SK-N-SH (cell line): ENCODE measurements around the gene CPED1. TPM values are rescaled to one million over a fixed set of nuclear protein-coding genes. Genes with fewer than 3 reads are reported as not detected.

Source experiments
- CTCF ChIA-PET: fragments of 300-600, 350-600 bp; formaldehyde crosslinking; extraction: SDS; loops from one replicate; lab custom pipeline; 2021; lab: Yijun Ruan, JAX
- POLR2A ChIA-PET: fragments of 350-600 bp; sonication (Branson Sonifier 250); formaldehyde crosslinking; extraction: SDS; loops from one replicate; lab custom pipeline; 2020; ENCODE audit warnings: antibody characterized with exemption, inconsistent platforms; lab: Yijun Ruan, JAX
- DNase-seq: peaks from one replicate; pipeline ENCODE4 v3.0.0; 2012
- H2AFZ ChIP-seq: fragments of 200-600 bp; sonication (generic); 2 replicates; pipeline ENCODE4 v1.8.1; 2016; ENCODE audit warnings: antibody characterized with exemption, mild to moderate bottlenecking, low read depth
- H3F3A ChIP-seq: fragments of 200-600 bp; sonication (generic); replicated peaks from 2 replicates; pipeline ENCODE3; 2016; ENCODE audit warnings: antibody characterized with exemption, mild to moderate bottlenecking; ENCODE audit not compliant: insufficient read depth
- H3K27ac ChIP-seq, 2 experiments: fragments of 200-500 bp in 1 of 2; fragments of 200-600 bp in 1 of 2; sonication (Bioruptor generic) in 1 of 2; sonication (generic), shearing (Covaris generic) in 1 of 2; 2 replicates each; pipeline versions ENCODE4 v1.5.1 to v1.6.1; 2014 to 2016; ENCODE audit warnings: low read depth in 2 of 2, inconsistent platforms in 1 of 2, low read length in 1 of 2, mild to moderate bottlenecking in 1 of 2, mixed read lengths in 1 of 2
- H3K27me3 ChIP-seq: fragments of 200-600 bp; sonication (generic), shearing (Covaris generic); 2 replicates; pipeline ENCODE4 v1.6.1; 2016; ENCODE audit warnings: mixed run types; ENCODE audit not compliant: insufficient read depth
- H3K36me3 ChIP-seq, 2 experiments: fragments of 200-500 bp in 1 of 2; fragments of 200-600 bp in 1 of 2; sonication (Bioruptor generic) in 1 of 2; sonication (generic) in 1 of 2; replicated peaks in 1 of 2; 2 replicates each; pipeline versions ENCODE3 to v1.5.1; 2014 to 2016; ENCODE audit warnings: low read length in 1 of 2, mild to moderate bottlenecking in 1 of 2; ENCODE audit not compliant: insufficient read depth in 2 of 2, control insufficient read depth in 1 of 2
- H3K4me1 ChIP-seq, 2 experiments: fragments of 200-500 bp in 1 of 2; fragments of 200-600 bp in 1 of 2; sonication (Bioruptor generic) in 1 of 2; sonication (generic), shearing (Covaris generic) in 1 of 2; 2 replicates each; pipeline versions ENCODE4 v1.5.1 to v1.6.1; 2014 to 2016; ENCODE audit warnings: low read depth in 1 of 2, low read length in 1 of 2, mixed run types in 1 of 2; ENCODE audit not compliant: insufficient read depth in 2 of 2, control insufficient read depth in 1 of 2
- H3K4me2 ChIP-seq: fragments of 200-600 bp; sonication (generic), shearing (Covaris generic); 2 replicates; pipeline ENCODE4 v1.6.1; 2017; ENCODE audit warnings: mixed run types
- H3K4me3 ChIP-seq, 2 experiments: fragments of 200-500 bp in 1 of 2; fragments of 200-600 bp in 1 of 2; sonication (Bioruptor generic) in 1 of 2; sonication (generic), shearing (Covaris generic) in 1 of 2; 2 replicates each; pipeline versions ENCODE4 v1.5.1 to v1.8.1; 2014 to 2016; ENCODE audit warnings: low read depth in 2 of 2, inconsistent platforms in 1 of 2, low read length in 1 of 2, mild to moderate bottlenecking in 1 of 2, mixed read lengths in 1 of 2, moderate library complexity in 1 of 2
- H3K79me2 ChIP-seq: fragments of 200-600 bp; sonication (generic); 2 replicates; pipeline ENCODE4 v1.8.1; 2017; ENCODE audit warnings: mild to moderate bottlenecking; ENCODE audit not compliant: insufficient read depth
- H3K9ac ChIP-seq: fragments of 200-600 bp; sonication (generic); 2 replicates; pipeline ENCODE4 v1.6.1; 2017; ENCODE audit warnings: mixed run types
- H3K9me2 ChIP-seq: fragments of 200-600 bp; sonication (generic); 2 replicates; pipeline ENCODE4 v1.6.1; 2017; ENCODE audit warnings: mixed run types
- H3K9me3 ChIP-seq: fragments of 200-600 bp; sonication (generic); 2 replicates; pipeline ENCODE4 v1.6.1; 2017; ENCODE audit warnings: mixed run types, mild to moderate bottlenecking, moderate library complexity
- H4K20me1 ChIP-seq: fragments of 200-600 bp; sonication (generic); 2 replicates; pipeline ENCODE4 v1.6.1; 2017; ENCODE audit warnings: mild to moderate bottlenecking, mixed run types; ENCODE audit not compliant: insufficient read depth
- FOXJ3 ChIP-seq: sonication (generic); formaldehyde crosslinking; IDR thresholded peaks from 2 replicates; pipeline ENCODE4 v1.5.1; 2020; ENCODE audit warnings: mild to moderate bottlenecking, missing genetic modification reagents
- GABPA ChIP-seq: IDR thresholded peaks from 2 replicates; pipeline ENCODE4 v1.4.0; 2012; ENCODE audit warnings: low read depth, mild to moderate bottlenecking
- GATA2 ChIP-seq: sonication (generic); formaldehyde crosslinking; IDR thresholded peaks from 2 replicates; pipeline ENCODE4 v1.5.0; 2020; ENCODE audit warnings: mild to moderate bottlenecking, missing genetic modification reagents
- JUND ChIP-seq: IDR thresholded peaks from 2 replicates; pipeline ENCODE4 v1.4.0; 2012
- MAX ChIP-seq: IDR thresholded peaks from 2 replicates; pipeline ENCODE4 v1.4.0; 2012; ENCODE audit warnings: low read depth
- MEF2A ChIP-seq: IDR thresholded peaks from 2 replicates; pipeline ENCODE4 v1.4.0; 2012; ENCODE audit warnings: low read depth, borderline replicate concordance
- MXI1 ChIP-seq: IDR thresholded peaks from 2 replicates; pipeline ENCODE4 v1.6.1; 2012; ENCODE audit warnings: mild to moderate bottlenecking, low read depth, low read length, improper control_type of control experiment
- NRF1 ChIP-seq: IDR thresholded peaks from 2 replicates; pipeline ENCODE4 v1.6.1; 2012; ENCODE audit warnings: low read depth, mild to moderate bottlenecking, low read length
- SIN3A ChIP-seq: IDR thresholded peaks from 2 replicates; pipeline ENCODE4 v1.6.1; 2012; ENCODE audit warnings: low read depth, mild to moderate bottlenecking, low read length, moderate library complexity, borderline replicate concordance
- TAF1 ChIP-seq: IDR thresholded peaks from 2 replicates; pipeline ENCODE4 v1.6.1; 2012; ENCODE audit warnings: low read depth, mild to moderate bottlenecking, low read length, moderate library complexity, borderline replicate concordance
- TEAD4 ChIP-seq: IDR thresholded peaks from 2 replicates; pipeline ENCODE4 v1.4.0; 2012; ENCODE audit warnings: mild to moderate bottlenecking, borderline replicate concordance; ENCODE audit not compliant: insufficient read depth
- USF1 ChIP-seq: IDR thresholded peaks from 2 replicates; pipeline ENCODE4 v1.4.0; 2012; ENCODE audit warnings: low read depth, borderline replicate concordance
- YY1 ChIP-seq: IDR thresholded peaks from 2 replicates; pipeline ENCODE4 v1.4.0; 2012; ENCODE audit warnings: low read depth, mild to moderate bottlenecking
- WGBS: methylation state at CpG from one replicate; pipeline ENCODE4 v1.1.6; 2017; ENCODE audit warnings: low lambda C conversion rate; 5-methylcytosine and 5-hydroxymethylcytosine counted together
- polyA plus RNA-seq, 3 experiments: library from polyadenylated mRNA; depleted of rRNA; stranded (reverse); fragments of >200 nt; gene quantifications; 2 replicates each; pipeline ENCODE4 v1.2.3, GENCODE V29; 2012
- TF ChIP-seq, protein P1 (sequence below): fragments of 200-600 bp; sonication (generic); IDR thresholded peaks from 2 replicates; pipeline ENCODE4 v1.6.1; 2017; ENCODE audit warnings: antibody characterized with exemption, mild to moderate bottlenecking, moderate library complexity
- TF ChIP-seq, protein P2 (sequence below): IDR thresholded peaks from 2 replicates; pipeline ENCODE4; 2012
- TF ChIP-seq, protein P3 (sequence below): IDR thresholded peaks from 2 replicates; pipeline ENCODE4 v1.4.0; 2012; ENCODE audit warnings: low read depth, borderline replicate concordance

The CPED1 gene
- polyA plus RNA-seq, 1 of the 3 experiments (the other 2 are of a cell fraction): 4.4 TPM

DNA sequence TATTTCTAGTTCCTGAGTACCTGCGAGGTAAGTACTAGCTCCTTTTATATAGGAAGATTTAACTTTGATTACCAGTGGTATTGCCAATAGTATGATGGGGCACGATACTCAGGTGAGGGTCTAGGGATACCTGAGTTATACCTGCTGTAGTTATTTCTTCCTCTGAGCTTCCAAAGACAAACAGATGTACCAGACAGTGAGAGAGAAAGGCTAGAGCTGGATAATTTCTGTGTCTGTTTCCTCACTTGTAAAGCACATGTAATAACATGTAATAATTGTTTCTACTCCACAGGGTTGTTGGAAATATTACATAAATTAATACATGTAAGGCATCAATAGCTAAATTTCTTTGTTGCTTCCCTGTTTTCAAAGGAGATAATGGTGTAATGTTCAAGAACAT is 53.7 kb downstream of the CPED1 start:
- H3K4me2 ChIP-seq: peak overlapping the region; percentile 47; the same call in 1 of the 2 replicates
- H3K9me2 ChIP-seq: no peaks in the 10 kb centered on the region
- no peaks in the 10 kb centered on the region for H4K20me1 ChIP-seq
- H3K9ac ChIP-seq: no peak overlapping the region
- H3K4me3 ChIP-seq: no peak overlapping the region
- H3F3A ChIP-seq: peaks cover 4% of the 10 kb centered on the region
- no peaks in the 10 kb centered on the region for H3K9me3 ChIP-seq
- H3K36me3 ChIP-seq: no peaks in the 10 kb centered on the region
- no peaks in the 10 kb centered on the region for H3K79me2 ChIP-seq
- H3K27me3 ChIP-seq: no peaks in the 10 kb centered on the region
- TF ChIP-seq JUND (no peak), MAX (no peak), FOXJ3 (CRISPR knock-in tag) (no peak), YY1 (no peak), NRF1 (no peak), TEAD4 (no peak), GABPA (no peak), GATA2 (CRISPR knock-in tag) (no peak), MEF2A (no peak)
- TF ChIP-seq, protein P1, sequence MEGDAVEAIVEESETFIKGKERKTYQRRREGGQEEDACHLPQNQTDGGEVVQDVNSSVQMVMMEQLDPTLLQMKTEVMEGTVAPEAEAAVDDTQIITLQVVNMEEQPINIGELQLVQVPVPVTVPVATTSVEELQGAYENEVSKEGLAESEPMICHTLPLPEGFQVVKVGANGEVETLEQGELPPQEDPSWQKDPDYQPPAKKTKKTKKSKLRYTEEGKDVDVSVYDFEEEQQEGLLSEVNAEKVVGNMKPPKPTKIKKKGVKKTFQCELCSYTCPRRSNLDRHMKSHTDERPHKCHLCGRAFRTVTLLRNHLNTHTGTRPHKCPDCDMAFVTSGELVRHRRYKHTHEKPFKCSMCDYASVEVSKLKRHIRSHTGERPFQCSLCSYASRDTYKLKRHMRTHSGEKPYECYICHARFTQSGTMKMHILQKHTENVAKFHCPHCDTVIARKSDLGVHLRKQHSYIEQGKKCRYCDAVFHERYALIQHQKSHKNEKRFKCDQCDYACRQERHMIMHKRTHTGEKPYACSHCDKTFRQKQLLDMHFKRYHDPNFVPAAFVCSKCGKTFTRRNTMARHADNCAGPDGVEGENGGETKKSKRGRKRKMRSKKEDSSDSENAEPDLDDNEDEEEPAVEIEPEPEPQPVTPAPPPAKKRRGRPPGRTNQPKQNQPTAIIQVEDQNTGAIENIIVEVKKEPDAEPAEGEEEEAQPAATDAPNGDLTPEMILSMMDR: no peak
- TF ChIP-seq, all 33 proteins: peak for 0
- CTCF ChIA-PET: interaction anchor here (1.0 to 7.1 kb wide), 7 partner anchors 15 to 171 kb away, joined by 3 to 68 read pairs (median 3); partner anchors contain the start of gene CPED1
- WGBS: 31% methylated on average over 2 of the region's 2 CpGs
- peak overlapping the region; percentile 72 to 84; a peak in 3 of 4 replicates for H3K27ac ChIP-seq
- H2AFZ ChIP-seq: no peak overlapping the region; the same call in 1 of the 2 replicates
- POLR2A ChIA-PET: interaction anchor here (0.6 to 1.1 kb wide), 2 partner anchors 91 to 92 kb away, joined by 3 read pairs; partner anchors contain the start of gene ING3
- H3K4me1 ChIP-seq: peaks cover 4 to 12% of the 10 kb centered on the region in 2 experiments; a peak in 3 of 4 replicates
- DNase-seq: no peak

GRCh38 chr7:121042899-121043298 is 54.4 kb downstream of the CPED1 start:
- ChIA-PET POLR2A (interaction anchor here (1.1 kb wide), 1 partner anchor 92 kb away, joined by 3 read pairs; no protein-coding TSS in a partner anchor), CTCF (interaction anchor here (1.1 to 7.1 kb wide), 5 partner anchors 22 to 171 kb away, joined by 3 to 68 read pairs (median 5); partner anchors contain the start of gene CPED1)
- no peak overlapping the region for H3K4me3 ChIP-seq
- H3K4me2 ChIP-seq: no peak overlapping the region
- H3K79me2 ChIP-seq: no peaks in the 10 kb centered on the region
- H3K4me1 ChIP-seq: peaks cover 4 to 12% of the 10 kb centered on the region in 2 experiments; a peak in 3 of 4 replicates
- DNase-seq: no peak
- no peaks in the 10 kb centered on the region for H3K9me2 ChIP-seq
- H3F3A ChIP-seq: peaks cover 4% of the 10 kb centered on the region
- no peaks in the 10 kb centered on the region for H3K27me3 ChIP-seq
- H2AFZ ChIP-seq: no peak overlapping the region
- no peak overlapping the region for H3K9ac ChIP-seq
- 90% methylated on average over 3 of the region's 3 CpGs for WGBS
- no peaks in the 10 kb centered on the region for H3K36me3 ChIP-seq
- no peaks in the 10 kb centered on the region for H4K20me1 ChIP-seq
- no peaks in the 10 kb centered on the region for H3K9me3 ChIP-seq
- H3K27ac ChIP-seq: no peak overlapping the region; a peak in 1 of 4 replicates
- TF ChIP-seq JUND: no peak
- TF ChIP-seq MXI1: no peak
- no peak for TF ChIP-seq TAF1
- TF ChIP-seq, protein P2, sequence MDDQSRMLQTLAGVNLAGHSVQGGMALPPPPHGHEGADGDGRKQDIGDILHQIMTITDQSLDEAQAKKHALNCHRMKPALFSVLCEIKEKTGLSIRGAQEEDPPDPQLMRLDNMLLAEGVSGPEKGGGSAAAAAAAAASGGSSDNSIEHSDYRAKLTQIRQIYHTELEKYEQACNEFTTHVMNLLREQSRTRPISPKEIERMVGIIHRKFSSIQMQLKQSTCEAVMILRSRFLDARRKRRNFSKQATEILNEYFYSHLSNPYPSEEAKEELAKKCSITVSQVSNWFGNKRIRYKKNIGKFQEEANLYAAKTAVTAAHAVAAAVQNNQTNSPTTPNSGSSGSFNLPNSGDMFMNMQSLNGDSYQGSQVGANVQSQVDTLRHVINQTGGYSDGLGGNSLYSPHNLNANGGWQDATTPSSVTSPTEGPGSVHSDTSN: no peak
- TF ChIP-seq, protein P3, sequence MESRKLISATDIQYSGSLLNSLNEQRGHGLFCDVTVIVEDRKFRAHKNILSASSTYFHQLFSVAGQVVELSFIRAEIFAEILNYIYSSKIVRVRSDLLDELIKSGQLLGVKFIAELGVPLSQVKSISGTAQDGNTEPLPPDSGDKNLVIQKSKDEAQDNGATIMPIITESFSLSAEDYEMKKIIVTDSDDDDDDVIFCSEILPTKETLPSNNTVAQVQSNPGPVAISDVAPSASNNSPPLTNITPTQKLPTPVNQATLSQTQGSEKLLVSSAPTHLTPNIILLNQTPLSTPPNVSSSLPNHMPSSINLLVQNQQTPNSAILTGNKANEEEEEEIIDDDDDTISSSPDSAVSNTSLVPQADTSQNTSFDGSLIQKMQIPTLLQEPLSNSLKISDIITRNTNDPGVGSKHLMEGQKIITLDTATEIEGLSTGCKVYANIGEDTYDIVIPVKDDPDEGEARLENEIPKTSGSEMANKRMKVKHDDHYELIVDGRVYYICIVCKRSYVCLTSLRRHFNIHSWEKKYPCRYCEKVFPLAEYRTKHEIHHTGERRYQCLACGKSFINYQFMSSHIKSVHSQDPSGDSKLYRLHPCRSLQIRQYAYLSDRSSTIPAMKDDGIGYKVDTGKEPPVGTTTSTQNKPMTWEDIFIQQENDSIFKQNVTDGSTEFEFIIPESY: no peak
- no peak for TF ChIP-seq SIN3A
- TF ChIP-seq USF1: no peak
